ENCODE data around the gene MATR3.

GRCh38 chr5:139263946-139264345 lies 29.6 kb upstream of the MATR3 start:
- TF ChIP-seq EZH2 (IDR thresholded peaks at IDR 0.05) (no peak), POLR2AphosphoS5 (IDR thresholded peaks at IDR 0.05; ENCODE audit: borderline replicate concordance, low read depth, low read length) (no peak)

Measured in SK-N-MC (cell line).